GM23338 (cell line): ENCODE data around the gene CACNA1D. TPM values are rescaled to one million over a fixed set of nuclear protein-coding genes. Genes with fewer than 3 reads are reported as not detected.

Experiments used
- ATAC-seq: fragments of 200-7000 bp; cut with Tn5 transposase; 3 replicates; pipeline ENCODE4 v1.9.1; 2020
- DNase-seq: peaks from one replicate; pipeline ENCODE4 v3.0.0-alpha.2; 2015; ENCODE audit warnings: low spot score
- H2AFZ ChIP-seq: fragments of 200-600 bp; sonication (generic); 2 replicates; pipeline ENCODE4 v1.8.0; 2016; ENCODE audit warnings: antibody characterized with exemption, mild to moderate bottlenecking, moderate library complexity
- H3F3A ChIP-seq: fragments of 200-600 bp; sonication (generic); replicated peaks from 2 replicates; pipeline ENCODE4 v1.8.0; 2017; ENCODE audit warnings: antibody characterized with exemption, mixed run types, low read depth
- H3K27ac ChIP-seq: fragments of 200-600 bp; sonication (generic); 2 replicates; pipeline ENCODE4 v1.6.1; 2016; ENCODE audit warnings: low read depth
- H3K27me3 ChIP-seq: fragments of 200-600 bp; sonication (generic); 2 replicates; pipeline ENCODE4 v1.8.0; 2016; ENCODE audit warnings: mild to moderate bottlenecking, mixed run types, moderate library complexity; ENCODE audit not compliant: insufficient read depth
- H3K36me3 ChIP-seq: fragments of 200-600 bp; sonication (generic); 2 replicates; pipeline ENCODE4 v1.8.0; 2016; ENCODE audit warnings: mild to moderate bottlenecking; ENCODE audit not compliant: insufficient read depth
- H3K4me1 ChIP-seq: fragments of 200-600 bp; sonication (generic); 2 replicates; pipeline ENCODE4 v1.8.0; 2016; ENCODE audit warnings: mild to moderate bottlenecking, moderate library complexity; ENCODE audit not compliant: insufficient read depth
- H3K4me2 ChIP-seq: fragments of 200-600 bp; sonication (generic); 2 replicates; pipeline ENCODE4 v1.7.1; 2017; ENCODE audit warnings: mixed run types
- H3K4me3 ChIP-seq: fragments of 200-600 bp; sonication (generic); 2 replicates; pipeline ENCODE4 v1.6.1; 2016; ENCODE audit warnings: mixed run types
- H3K79me2 ChIP-seq: fragments of 200-600 bp; sonication (generic); replicated peaks from 2 replicates; pipeline ENCODE4 v1.8.0; 2017; ENCODE audit warnings: mild to moderate bottlenecking; ENCODE audit not compliant: insufficient read depth
- H3K9me2 ChIP-seq: fragments of 200-600 bp; sonication (generic); 2 replicates; pipeline ENCODE4 v1.8.0; 2017; ENCODE audit not compliant: insufficient read depth
- H4K20me1 ChIP-seq: fragments of 200-600 bp; sonication (generic); replicated peaks from 2 replicates; pipeline ENCODE4 v1.8.0; 2017; ENCODE audit warnings: mild to moderate bottlenecking; ENCODE audit not compliant: insufficient read depth
- H3K27ac Mint-ChIP-seq: 2 replicates; pipeline ENCODE4 v1.8.0; 2020; ENCODE audit warnings: inconsistent platforms, mild to moderate bottlenecking, moderate library complexity, mixed read lengths
- H3K27me3 Mint-ChIP-seq: 3 replicates; pipeline ENCODE4 v1.8.0; 2022; ENCODE audit warnings: low read depth, mild to moderate bottlenecking, moderate library complexity, mixed read lengths, inconsistent platforms; ENCODE audit not compliant: insufficient read depth, poor library complexity
- H3K36me3 Mint-ChIP-seq: 3 replicates; pipeline ENCODE4 v1.8.0; 2021; ENCODE audit warnings: low read depth, mild to moderate bottlenecking, inconsistent platforms, moderate library complexity, mixed read lengths
- H3K4me1 Mint-ChIP-seq: 3 replicates; pipeline ENCODE4 v1.8.0; 2020; ENCODE audit warnings: mild to moderate bottlenecking, inconsistent platforms, mixed read lengths
- H3K4me3 Mint-ChIP-seq: 3 replicates; pipeline ENCODE4 v1.8.0; 2021; ENCODE audit warnings: moderate library complexity, mild to moderate bottlenecking, inconsistent platforms, mixed read lengths
- H3K9me3 Mint-ChIP-seq: 3 replicates; pipeline ENCODE4 v1.8.0; 2020; ENCODE audit warnings: moderate library complexity, mild to moderate bottlenecking, inconsistent platforms, mixed read lengths
- CREB1 ChIP-seq: fragments of 250-450 bp; sonication (Bioruptor Pico); IDR thresholded peaks from 2 replicates; pipeline ENCODE4 v1.5.0; 2020; ENCODE audit warnings: low read depth, mild to moderate bottlenecking, moderate library complexity
- CTCF ChIP-seq, 2 experiments: fragments of 200-600 bp in 1 of 2; sonication (generic) in 1 of 2; conservative IDR thresholded peaks; 2 replicates each; pipeline versions ENCODE4 v1.5.1 to v1.6.1; 2016 to 2017; ENCODE audit warnings: antibody characterized with exemption in 2 of 2, low read depth in 2 of 2, mild to moderate bottlenecking in 2 of 2, moderate library complexity in 1 of 2
- EZH2 ChIP-seq: fragments of 200-600 bp; sonication (generic); IDR thresholded peaks from one replicate; pipeline ENCODE4 v1.8.0; 2017; ENCODE audit warnings: antibody characterized with exemption, mild to moderate bottlenecking, low read depth; ENCODE audit not compliant: unreplicated experiment
- EZH2phosphoT487 ChIP-seq: fragments of 200-600 bp; sonication (generic); IDR thresholded peaks from one replicate; pipeline ENCODE4 v1.8.1; 2018; ENCODE audit warnings: antibody characterized with exemption; ENCODE audit not compliant: unreplicated experiment
- JUNB ChIP-seq: IDR thresholded peaks from one replicate; pipeline ENCODE4 v1.6.1; 2016; ENCODE audit warnings: antibody characterized with exemption; ENCODE audit not compliant: unreplicated experiment
- NANOG ChIP-seq: IDR thresholded peaks from 2 replicates; pipeline ENCODE4 v1.6.1; 2016; ENCODE audit warnings: antibody characterized with exemption, borderline replicate concordance
- POLR2AphosphoS5 ChIP-seq: IDR thresholded peaks from 2 replicates; pipeline ENCODE4 v1.6.1; 2016; ENCODE audit warnings: antibody characterized with exemption, low read depth
- STAT1 ChIP-seq: IDR thresholded peaks from one replicate; pipeline ENCODE4 v1.6.1; 2016; ENCODE audit warnings: antibody characterized with exemption; ENCODE audit not compliant: unreplicated experiment
- ZNF114 ChIP-seq: fragments of 250-450 bp; sonication (Bioruptor Pico); IDR thresholded peaks from 2 replicates; pipeline ENCODE4 v1.5.0; 2020; ENCODE audit warnings: mild to moderate bottlenecking, moderate library complexity
- ZNF331 ChIP-seq: fragments of 250-450 bp; sonication (Bioruptor Pico); IDR thresholded peaks from 2 replicates; pipeline ENCODE4 v1.5.0; 2020; ENCODE audit warnings: low read depth, mild to moderate bottlenecking, moderate library complexity
- ZNF462 ChIP-seq: fragments of 250-450 bp; sonication (Bioruptor Pico); IDR thresholded peaks from 2 replicates; pipeline ENCODE4 v1.5.0; 2020; ENCODE audit warnings: mild to moderate bottlenecking, moderate library complexity
- polyA plus RNA-seq: library from polyadenylated mRNA; unstranded; fragments of >200 nt; fragmentation: Nextera tagmentation; extraction: Ambion mirVana; gene quantifications from 2 replicates; pipeline ENCODE4 v1.2.1, GENCODE V29; 2016
- total RNA-seq: library from RNA; depleted of rRNA; stranded (reverse); fragments of >200 nt; shearing (Covaris generic); gene quantifications from 2 replicates; pipeline ENCODE4 v1.2.3, GENCODE V29; 2014
- TF ChIP-seq, protein P1 (sequence below): IDR thresholded peaks from 2 replicates; pipeline ENCODE4 v1.6.1; 2016; ENCODE audit warnings: antibody characterized with exemption
- TF ChIP-seq, protein P2 (sequence below): IDR thresholded peaks from one replicate; pipeline ENCODE4 v1.6.1; 2018; ENCODE audit warnings: antibody characterized with exemption; ENCODE audit not compliant: unreplicated experiment

The CACNA1D gene
- total and polyA plus RNA-seq, 2 experiments from 2014 or later: 1.7 to 1.8 TPM

DNA sequence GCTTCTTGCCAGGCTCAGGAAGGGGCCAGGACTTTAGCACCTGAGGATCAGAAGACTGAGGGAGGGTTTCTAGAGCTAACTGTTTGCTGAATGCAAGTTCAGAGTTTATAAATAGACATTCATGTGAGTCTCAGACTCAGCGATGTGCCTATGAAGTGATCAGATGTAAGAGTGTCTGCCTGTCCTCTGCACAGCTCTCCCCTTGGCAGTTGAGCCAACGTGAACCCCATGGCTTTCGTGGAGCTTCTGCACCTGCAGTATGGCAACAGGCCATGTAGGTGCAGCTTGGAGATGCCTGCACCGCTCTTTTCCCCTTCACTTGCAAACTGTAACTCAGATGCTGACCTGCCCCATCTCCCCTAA, 209.9 kb downstream of the CACNA1D start:
- Histone ChIP-seq H4K20me1 (no peaks in the 10 kb centered on the region), H3K79me2 (no peaks in the 10 kb centered on the region), H3K4me2 (no peak overlapping the region), H3K27me3 (no peaks in the 10 kb centered on the region), H2AFZ (no peak overlapping the region), H3F3A (no peaks in the 10 kb centered on the region), H3K4me3 (no peak overlapping the region), H3K27ac (no peak overlapping the region), H3K4me1 (no peaks in the 10 kb centered on the region), H3K9me2 (no peaks in the 10 kb centered on the region), H3K36me3 (no peaks in the 10 kb centered on the region)
- no peak for DNase-seq
- Mint-ChIP-seq H3K36me3 (no peaks in the 10 kb centered on the region), H3K9me3 (no peaks in the 10 kb centered on the region), H3K4me3 (no peak overlapping the region), H3K27me3 (no peaks in the 10 kb centered on the region), H3K4me1 (peaks cover 14% of the 10 kb centered on the region), H3K27ac (no peak overlapping the region)
- TF ChIP-seq, protein P1, sequence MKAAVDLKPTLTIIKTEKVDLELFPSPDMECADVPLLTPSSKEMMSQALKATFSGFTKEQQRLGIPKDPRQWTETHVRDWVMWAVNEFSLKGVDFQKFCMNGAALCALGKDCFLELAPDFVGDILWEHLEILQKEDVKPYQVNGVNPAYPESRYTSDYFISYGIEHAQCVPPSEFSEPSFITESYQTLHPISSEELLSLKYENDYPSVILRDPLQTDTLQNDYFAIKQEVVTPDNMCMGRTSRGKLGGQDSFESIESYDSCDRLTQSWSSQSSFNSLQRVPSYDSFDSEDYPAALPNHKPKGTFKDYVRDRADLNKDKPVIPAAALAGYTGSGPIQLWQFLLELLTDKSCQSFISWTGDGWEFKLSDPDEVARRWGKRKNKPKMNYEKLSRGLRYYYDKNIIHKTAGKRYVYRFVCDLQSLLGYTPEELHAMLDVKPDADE: no peak
- no peak for TF ChIP-seq POLR2AphosphoS5
- TF ChIP-seq ZNF114 (CRISPR knock-in tag): no peak
- no peak for TF ChIP-seq CREB1 (CRISPR knock-in tag)
- TF ChIP-seq STAT1: no peak
- no peak for TF ChIP-seq JUNB
- TF ChIP-seq ZNF462 (CRISPR knock-in tag): no peak
- no peak for TF ChIP-seq ZNF331
- TF ChIP-seq CTCF (conservative IDR thresholded peaks at IDR 0.05; ENCODE audit: low read depth in 2 of 2): no peak
- TF ChIP-seq EZH2: no peak
- no peak for TF ChIP-seq NANOG
- TF ChIP-seq, protein P2, sequence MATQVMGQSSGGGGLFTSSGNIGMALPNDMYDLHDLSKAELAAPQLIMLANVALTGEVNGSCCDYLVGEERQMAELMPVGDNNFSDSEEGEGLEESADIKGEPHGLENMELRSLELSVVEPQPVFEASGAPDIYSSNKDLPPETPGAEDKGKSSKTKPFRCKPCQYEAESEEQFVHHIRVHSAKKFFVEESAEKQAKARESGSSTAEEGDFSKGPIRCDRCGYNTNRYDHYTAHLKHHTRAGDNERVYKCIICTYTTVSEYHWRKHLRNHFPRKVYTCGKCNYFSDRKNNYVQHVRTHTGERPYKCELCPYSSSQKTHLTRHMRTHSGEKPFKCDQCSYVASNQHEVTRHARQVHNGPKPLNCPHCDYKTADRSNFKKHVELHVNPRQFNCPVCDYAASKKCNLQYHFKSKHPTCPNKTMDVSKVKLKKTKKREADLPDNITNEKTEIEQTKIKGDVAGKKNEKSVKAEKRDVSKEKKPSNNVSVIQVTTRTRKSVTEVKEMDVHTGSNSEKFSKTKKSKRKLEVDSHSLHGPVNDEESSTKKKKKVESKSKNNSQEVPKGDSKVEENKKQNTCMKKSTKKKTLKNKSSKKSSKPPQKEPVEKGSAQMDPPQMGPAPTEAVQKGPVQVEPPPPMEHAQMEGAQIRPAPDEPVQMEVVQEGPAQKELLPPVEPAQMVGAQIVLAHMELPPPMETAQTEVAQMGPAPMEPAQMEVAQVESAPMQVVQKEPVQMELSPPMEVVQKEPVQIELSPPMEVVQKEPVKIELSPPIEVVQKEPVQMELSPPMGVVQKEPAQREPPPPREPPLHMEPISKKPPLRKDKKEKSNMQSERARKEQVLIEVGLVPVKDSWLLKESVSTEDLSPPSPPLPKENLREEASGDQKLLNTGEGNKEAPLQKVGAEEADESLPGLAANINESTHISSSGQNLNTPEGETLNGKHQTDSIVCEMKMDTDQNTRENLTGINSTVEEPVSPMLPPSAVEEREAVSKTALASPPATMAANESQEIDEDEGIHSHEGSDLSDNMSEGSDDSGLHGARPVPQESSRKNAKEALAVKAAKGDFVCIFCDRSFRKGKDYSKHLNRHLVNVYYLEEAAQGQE: no peak
- TF ChIP-seq EZH2phosphoT487: no peak
- no peak for ATAC-seq
